Effector memory CD4-positive, alpha-beta T cell (primary cell): Measurements from ENCODE around the gene IVNS1ABP.
"Not testable (repeated sequence)": the region's sequence is repeated elsewhere in the genome, so short reads cannot be mapped to it uniquely, and the experiment has no call there.

Source experiments
- DNase-seq, 3 donors: peaks; one replicate each; pipeline ENCODE4 v3.0.0-alpha.2; 2020
- H3K27ac ChIP-seq: 2 replicates; pipeline ENCODE4 v1.7.0; 2013; ENCODE audit warnings: mild to moderate bottlenecking, low read length, moderate library complexity; ENCODE audit not compliant: insufficient read depth, poor library complexity, severe bottlenecking
- H3K27me3 ChIP-seq: replicated peaks from 2 replicates; pipeline ENCODE4 v1.7.0; 2013; ENCODE audit warnings: mild to moderate bottlenecking, low read length; ENCODE audit not compliant: insufficient read depth, control insufficient read depth, poor library complexity, severe bottlenecking
- H3K36me3 ChIP-seq: 2 replicates; pipeline ENCODE4 v1.7.0; 2013; ENCODE audit warnings: mild to moderate bottlenecking, low read length, moderate library complexity; ENCODE audit not compliant: control insufficient read depth, insufficient read depth
- H3K4me1 ChIP-seq: 2 replicates; pipeline ENCODE4 v1.7.0; 2013; ENCODE audit warnings: low read length, mild to moderate bottlenecking; ENCODE audit not compliant: control insufficient read depth, insufficient read depth, poor library complexity, severe bottlenecking
- H3K4me3 ChIP-seq: 2 replicates; pipeline ENCODE4 v1.7.0; 2013; ENCODE audit warnings: low read length, low read depth, mild to moderate bottlenecking; ENCODE audit not compliant: insufficient read depth, poor library complexity, severe bottlenecking
- H3K9me3 ChIP-seq: 2 replicates; pipeline ENCODE4 v1.7.0; 2013; ENCODE audit warnings: mild to moderate bottlenecking, low read length, moderate library complexity; ENCODE audit not compliant: control insufficient read depth

The IVNS1ABP gene

GRCh38 chr1:185337246-185337645 is 20.2 kb upstream of the IVNS1ABP start:
- no peak overlapping the region for H3K27ac ChIP-seq
- peaks cover 25% of the 10 kb centered on the region for H3K4me1 ChIP-seq
- DNase-seq, result no peak

GRCh38 chr1:185334182-185334581 is 17.1 kb upstream of the IVNS1ABP start:
- DNase-seq, result no peak
- no peaks in the 10 kb centered on the region for H3K27me3 ChIP-seq
- no peak overlapping the region for H3K27ac ChIP-seq
- H3K9me3 ChIP-seq, result no peaks in the 10 kb centered on the region
- H3K36me3 ChIP-seq, result no peaks in the 10 kb centered on the region
- peaks cover 8% of the 10 kb centered on the region for H3K4me1 ChIP-seq
- H3K4me3 ChIP-seq, result no peak overlapping the region

More at GRCh38 chr1:185337246-185337645, 20.2 kb upstream of the IVNS1ABP start:
- H3K27me3 ChIP-seq, result no peaks in the 10 kb centered on the region
- H3K4me3 ChIP-seq, result no peak overlapping the region
- no peaks in the 10 kb centered on the region for H3K36me3 ChIP-seq
- H3K9me3 ChIP-seq, result no peaks in the 10 kb centered on the region

- no peaks in the 10 kb centered on the region for H3K36me3 ChIP-seq
- no peaks in the 10 kb centered on the region for H3K4me1 ChIP-seq
- H3K9me3 ChIP-seq, result no peaks in the 10 kb centered on the region
- H3K27me3 ChIP-seq, result no peaks in the 10 kb centered on the region
- H3K27ac ChIP-seq, result no peak overlapping the region
- DNase-seq, result no peak
- no peak overlapping the region for H3K4me3 ChIP-seq
These were observed 11.2 kb upstream of the IVNS1ABP start for GRCh38 chr1:185328255-185328654.

- Histone ChIP-seq H3K9me3 (no peaks in the 10 kb centered on the region), H3K4me3 (no peak overlapping the region), H3K27me3 (no peaks in the 10 kb centered on the region), H3K4me1 (no peaks in the 10 kb centered on the region), H3K36me3 (no peaks in the 10 kb centered on the region), H3K27ac (no peak overlapping the region)
- no peak for DNase-seq
These were observed 8.4 kb upstream of the IVNS1ABP start for GRCh38 chr1:185325413-185325812.

GRCh38 chr1:185324118-185324517 is 7.1 kb upstream of the IVNS1ABP start:
- H3K27me3 ChIP-seq, result no peaks in the 10 kb centered on the region
- no peaks in the 10 kb centered on the region for H3K9me3 ChIP-seq
- H3K36me3 ChIP-seq, result no peaks in the 10 kb centered on the region
- H3K4me3 ChIP-seq, result no peak overlapping the region
- DNase-seq, result no peak
- H3K27ac ChIP-seq, result no peak overlapping the region
- no peaks in the 10 kb centered on the region for H3K4me1 ChIP-seq

GRCh38 chr1:185322636-185323035 is 5.6 kb upstream of the IVNS1ABP start:
- DNase-seq, result no peak
- Histone ChIP-seq H3K4me3 (no peak overlapping the region), H3K4me1 (no peaks in the 10 kb centered on the region), H3K27me3 (no peaks in the 10 kb centered on the region), H3K27ac (no peak overlapping the region), H3K36me3 (no peaks in the 10 kb centered on the region), H3K9me3 (no peaks in the 10 kb centered on the region)

- not testable (repeated sequence) for DNase-seq, H3K4me3 ChIP-seq, H3K36me3 ChIP-seq, H3K27me3 ChIP-seq, H3K4me1 ChIP-seq, H3K27ac ChIP-seq, H3K9me3 ChIP-seq
These were observed 4.7 kb upstream of the IVNS1ABP start for GRCh38 chr1:185321653-185322221.

- not testable (repeated sequence) for DNase-seq, H3K4me1 ChIP-seq, H3K4me3 ChIP-seq, H3K9me3 ChIP-seq, H3K27me3 ChIP-seq, H3K36me3 ChIP-seq, H3K27ac ChIP-seq
These were observed 4.1 kb upstream of the IVNS1ABP start for GRCh38 chr1:185321104-185321503.

- DNase-seq, result no peak
These were observed 2.1 kb upstream of the IVNS1ABP start for GRCh38 chr1:185319139-185319475.

GRCh38 chr1:185318431-185319138 is 1.5 kb upstream of the IVNS1ABP start:
- Histone ChIP-seq H3K4me1 (peaks cover 16% of the 10 kb centered on the region), H3K27ac (peak overlapping the region; percentile 98), H3K27me3 (no peaks in the 10 kb centered on the region), H3K36me3 (no peaks in the 10 kb centered on the region), H3K9me3 (no peaks in the 10 kb centered on the region), H3K4me3 (no peak overlapping the region)
- no peak for DNase-seq

More at GRCh38 chr1:185319139-185319475, 2.1 kb upstream of the IVNS1ABP start:
- Histone ChIP-seq H3K4me3 (no peak overlapping the region), H3K27ac (no peak overlapping the region), H3K9me3 (no peaks in the 10 kb centered on the region), H3K36me3 (no peaks in the 10 kb centered on the region), H3K27me3 (no peaks in the 10 kb centered on the region), H3K4me1 (peaks cover 11% of the 10 kb centered on the region)
